ENCODE results near the gene KCNIP4. TPM values are rescaled to one million over a fixed set of nuclear protein-coding genes. Genes with fewer than 3 reads are reported as not detected.
A peak's percentile ranks its signal among the peaks of the same experiment; 100 is the strongest.

Gene KCNIP4
- total RNA-seq, 1 donor from 2014 or later = 6.2 TPM

DNA sequence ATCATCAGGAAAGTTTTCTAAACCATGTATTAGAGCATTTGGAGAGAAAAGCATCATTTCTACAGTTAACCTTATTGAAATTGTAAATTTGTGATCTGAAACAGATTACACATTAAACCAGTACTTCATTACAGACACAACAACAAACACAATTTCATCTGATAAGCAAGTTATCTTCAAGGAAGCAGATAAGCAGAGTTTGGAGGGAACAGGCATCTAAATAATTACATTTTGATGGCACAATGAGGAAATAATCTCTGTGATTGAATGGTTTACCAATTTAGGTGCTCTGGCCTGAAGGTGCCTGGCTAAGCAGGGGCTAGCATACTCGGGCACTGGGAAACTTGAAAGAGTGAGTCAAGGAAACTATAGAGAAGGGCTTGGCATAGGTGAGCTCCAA is 628.5 kb downstream of the KCNIP4 start:
- no peak overlapping the region for H3K27ac Mint-ChIP-seq
- peaks cover 11% of the 10 kb centered on the region for H3K27me3 Mint-ChIP-seq
- H3K9me3 Mint-ChIP-seq = peaks cover 5% of the 10 kb centered on the region
- H3K36me3 Mint-ChIP-seq = no peaks in the 10 kb centered on the region
- DNase-seq (ENCODE audit: extremely low spot score, unreplicated experiment) = no peak
- no peak overlapping the region for H3K4me3 Mint-ChIP-seq
- TF ChIP-seq CTCF (conservative IDR thresholded peaks at IDR 0.05) = no peak
- no peaks in the 10 kb centered on the region for H3K4me1 Mint-ChIP-seq (ENCODE audit: unreplicated experiment)

GRCh38 chr4:21307709-21308108 is 640.9 kb downstream of the KCNIP4 start:
- TF ChIP-seq CTCF (conservative IDR thresholded peaks at IDR 0.05) = no peak
- Mint-ChIP-seq H3K27me3 (peaks cover 55% of the 10 kb centered on the region), H3K4me3 (no peak overlapping the region), H3K9me3 (no peaks in the 10 kb centered on the region), H3K4me1 (ENCODE audit: unreplicated experiment) (peaks cover 4% of the 10 kb centered on the region), H3K36me3 (no peaks in the 10 kb centered on the region), H3K27ac (no peak overlapping the region)
- no peak for DNase-seq (ENCODE audit: extremely low spot score, unreplicated experiment)

DNA sequence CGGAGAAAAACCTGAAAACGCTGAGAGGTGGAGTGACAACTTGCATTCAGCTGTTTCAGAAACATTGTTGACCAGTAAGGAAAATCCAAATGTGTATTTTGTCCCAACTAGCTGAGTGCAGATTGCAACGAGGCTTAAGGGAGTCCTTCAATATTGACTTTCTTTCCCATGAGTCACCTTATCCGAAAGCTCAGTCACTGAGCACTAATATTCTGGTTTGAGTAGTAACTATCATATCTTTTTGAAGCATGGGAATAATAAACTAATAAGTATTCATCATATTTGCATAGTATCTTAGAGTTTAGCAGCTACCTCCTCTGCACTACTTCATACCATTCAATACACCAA is 644.1 kb downstream of the KCNIP4 start:
- peaks cover 75% of the 10 kb centered on the region for H3K27me3 Mint-ChIP-seq
- H3K4me1 Mint-ChIP-seq (ENCODE audit: unreplicated experiment) = peaks cover 4% of the 10 kb centered on the region
- H3K27ac Mint-ChIP-seq = no peak overlapping the region

DNA sequence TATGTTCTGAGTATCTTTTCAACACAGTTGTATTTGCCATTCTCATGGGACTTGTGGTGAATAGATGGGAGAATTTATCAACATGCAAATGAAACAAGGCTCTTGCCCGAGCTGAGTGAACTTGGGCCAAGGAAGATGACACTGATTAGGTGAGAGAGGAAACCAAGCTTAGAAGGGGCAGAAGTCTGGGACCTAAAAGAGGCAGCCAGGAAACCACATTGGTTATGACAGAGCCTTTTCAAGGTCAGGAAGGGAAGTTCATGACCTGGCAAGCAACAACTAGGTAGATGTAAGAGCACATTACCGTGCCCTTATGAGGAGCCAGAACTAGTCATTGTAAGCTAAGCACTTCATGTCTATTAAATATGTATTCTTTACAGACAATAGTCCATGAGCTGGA is 658.0 kb downstream of the KCNIP4 start:
- Mint-ChIP-seq H3K36me3 (no peaks in the 10 kb centered on the region), H3K4me1 (ENCODE audit: unreplicated experiment) (no peaks in the 10 kb centered on the region)

More for the DNA sequence above, 644.1 kb downstream of the KCNIP4 start:
- TF ChIP-seq CTCF (conservative IDR thresholded peaks at IDR 0.05) = no peak
- Mint-ChIP-seq H3K4me3 (peak overlapping the region; percentile 86), H3K36me3 (no peaks in the 10 kb centered on the region), H3K9me3 (no peaks in the 10 kb centered on the region)
- DNase-seq (ENCODE audit: extremely low spot score, unreplicated experiment) = no peak

GRCh38 chr4:21276046-21276445 is 672.5 kb downstream of the KCNIP4 start:
- Mint-ChIP-seq H3K36me3 (no peaks in the 10 kb centered on the region), H3K4me3 (no peak overlapping the region), H3K27me3 (no peaks in the 10 kb centered on the region), H3K27ac (no peak overlapping the region), H3K4me1 (ENCODE audit: unreplicated experiment) (no peaks in the 10 kb centered on the region), H3K9me3 (no peaks in the 10 kb centered on the region)
- TF ChIP-seq CTCF (conservative IDR thresholded peaks at IDR 0.05) = no peak
- no peak for DNase-seq (ENCODE audit: extremely low spot score, unreplicated experiment)

More for the DNA sequence above, 658.0 kb downstream of the KCNIP4 start:
- H3K9me3 Mint-ChIP-seq = no peaks in the 10 kb centered on the region
- no peak overlapping the region for H3K27ac Mint-ChIP-seq
- H3K4me3 Mint-ChIP-seq = no peak overlapping the region
- no peaks in the 10 kb centered on the region for H3K27me3 Mint-ChIP-seq
- no peak for DNase-seq (ENCODE audit: extremely low spot score, unreplicated experiment)
- no peak for TF ChIP-seq CTCF (conservative IDR thresholded peaks at IDR 0.05)

GRCh38 chr4:21271439-21272052 is 677.0 kb downstream of the KCNIP4 start:
- H3K36me3 Mint-ChIP-seq = no peaks in the 10 kb centered on the region
- H3K4me3 Mint-ChIP-seq = no peak overlapping the region
- H3K9me3 Mint-ChIP-seq = no peaks in the 10 kb centered on the region
- no peak overlapping the region for H3K27ac Mint-ChIP-seq
- no peaks in the 10 kb centered on the region for H3K27me3 Mint-ChIP-seq
- H3K4me1 Mint-ChIP-seq (ENCODE audit: unreplicated experiment) = no peaks in the 10 kb centered on the region
- DNase-seq (ENCODE audit: extremely low spot score, unreplicated experiment) = no peak
- no peak for TF ChIP-seq CTCF (conservative IDR thresholded peaks at IDR 0.05)
